ENCODE results near the gene TMEM30B.

TMEM30B gene

DNA sequence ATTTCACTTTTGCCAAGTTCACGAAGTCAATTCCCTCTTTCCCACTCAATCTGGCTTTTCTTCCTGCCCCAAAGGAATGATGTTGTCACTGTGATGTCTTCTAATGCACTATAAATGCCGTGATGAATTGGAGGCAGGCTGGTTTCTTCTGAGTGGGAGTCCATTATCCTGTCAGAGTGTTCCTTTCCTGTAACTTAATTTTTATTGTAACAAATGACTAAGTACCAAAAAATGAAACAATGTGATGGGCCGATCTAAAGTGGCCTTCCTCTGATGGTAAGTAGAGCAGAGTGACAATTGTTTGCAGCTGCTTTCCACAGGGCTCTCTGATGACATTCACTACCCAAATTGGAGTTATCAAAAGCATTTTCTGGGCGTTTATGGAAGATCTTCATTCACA lies 22.2 kb downstream of the TMEM30B start:
- H3K27ac ChIP-seq (ENCODE audit: low read depth, low read length): no peak overlapping the region

DNA sequence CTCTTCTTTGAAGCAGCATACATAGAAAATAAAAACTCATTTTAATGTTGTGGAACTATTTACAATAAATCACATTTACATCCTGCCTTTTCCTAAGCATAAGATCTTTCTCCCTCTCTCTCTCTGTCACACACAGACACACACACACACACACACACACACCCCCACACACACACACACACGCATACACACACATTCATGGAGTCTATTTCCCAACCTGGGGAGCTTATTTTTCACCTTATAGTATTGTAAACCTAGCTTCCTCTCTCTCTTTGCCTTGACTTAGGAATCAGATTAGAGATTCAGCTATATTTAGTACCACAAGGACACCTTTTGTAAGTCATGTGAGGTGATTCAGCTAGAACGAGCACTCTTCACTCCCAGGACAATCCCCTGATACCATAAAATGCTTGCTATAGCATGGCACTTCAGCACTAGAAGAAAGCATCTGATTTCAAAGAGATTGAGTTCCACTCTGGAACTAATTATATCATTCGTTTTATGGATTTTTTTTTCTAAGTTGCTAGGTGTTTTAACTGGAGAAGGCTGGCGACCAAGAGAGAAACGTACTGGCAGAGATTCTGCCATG lies 23.6 kb downstream of the TMEM30B start:
- no peak overlapping the region for H3K9ac ChIP-seq (ENCODE audit: low read depth in 1 of 2, low read length in 2 of 2)
- H3K4me1 ChIP-seq (ENCODE audit: control insufficient read depth in 1 of 2, insufficient read depth in 2 of 2, low read length in 2 of 2): no peaks in the 10 kb centered on the region
- no peaks in the 10 kb centered on the region for H3K36me3 ChIP-seq (ENCODE audit: control insufficient read depth in 1 of 2, insufficient read depth in 2 of 2, low read length in 2 of 2)
- no peaks in the 10 kb centered on the region for H3K9me3 ChIP-seq (ENCODE audit: control insufficient read depth in 1 of 2, low read length in 2 of 2)
- no peaks in the 10 kb centered on the region for H3K27me3 ChIP-seq (ENCODE audit: control insufficient read depth in 1 of 2, insufficient read depth in 2 of 2, low read length in 2 of 2)
- no peak overlapping the region for H3K4me3 ChIP-seq (ENCODE audit: low read depth in 1 of 2, low read length in 2 of 2)
- H3K27ac ChIP-seq (ENCODE audit: low read depth, low read length): no peak overlapping the region

More for the DNA sequence above, 22.2 kb downstream of the TMEM30B start:
- Histone ChIP-seq H3K9me3 (ENCODE audit: control insufficient read depth in 1 of 2, low read length in 2 of 2) (no peaks in the 10 kb centered on the region), H3K4me3 (ENCODE audit: low read depth in 1 of 2, low read length in 2 of 2) (no peak overlapping the region), H3K4me1 (ENCODE audit: control insufficient read depth in 1 of 2, insufficient read depth in 2 of 2, low read length in 2 of 2) (no peaks in the 10 kb centered on the region), H3K36me3 (ENCODE audit: control insufficient read depth in 1 of 2, insufficient read depth in 2 of 2, low read length in 2 of 2) (no peaks in the 10 kb centered on the region), H3K9ac (ENCODE audit: low read depth in 1 of 2, low read length in 2 of 2) (no peak overlapping the region), H3K27me3 (ENCODE audit: control insufficient read depth in 1 of 2, insufficient read depth in 2 of 2, low read length in 2 of 2) (no peaks in the 10 kb centered on the region)

DNA sequence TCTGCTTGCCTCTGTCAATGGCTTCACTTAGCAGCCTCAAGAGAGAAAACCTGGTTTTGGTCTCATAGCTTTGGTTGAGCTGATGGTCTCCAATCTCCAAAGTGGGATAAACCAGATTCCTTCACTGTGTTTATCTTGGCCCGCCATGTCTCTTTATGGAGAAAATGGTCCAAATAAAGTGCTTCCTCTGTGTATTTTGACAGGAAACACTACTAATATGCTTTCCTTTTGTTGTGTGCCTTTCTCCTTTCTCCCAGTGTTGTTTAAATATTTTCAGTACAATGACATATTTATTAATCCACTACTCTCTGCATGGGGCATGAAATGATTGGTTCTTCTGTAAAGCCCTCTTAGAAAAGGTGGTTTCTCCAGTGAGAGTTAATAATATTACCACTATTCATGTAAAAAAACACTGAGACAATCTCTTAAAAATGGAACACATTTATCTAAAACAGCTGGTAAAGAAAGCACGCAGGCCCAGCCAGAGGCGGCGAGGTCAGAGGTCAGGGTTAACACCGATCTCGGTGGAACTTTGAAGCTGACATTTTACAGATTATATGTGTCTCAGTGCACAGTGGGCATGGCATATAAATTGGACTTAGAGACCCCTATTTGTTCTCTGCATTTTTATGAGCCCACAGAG lies 24.2 kb downstream of the TMEM30B start:
- no peaks in the 10 kb centered on the region for H3K36me3 ChIP-seq (ENCODE audit: control insufficient read depth in 1 of 2, insufficient read depth in 2 of 2, low read length in 2 of 2)
- no peak overlapping the region for H3K27ac ChIP-seq (ENCODE audit: low read depth, low read length)
- no peaks in the 10 kb centered on the region for H3K27me3 ChIP-seq (ENCODE audit: control insufficient read depth in 1 of 2, insufficient read depth in 2 of 2, low read length in 2 of 2)
- no peaks in the 10 kb centered on the region for H3K4me1 ChIP-seq (ENCODE audit: control insufficient read depth in 1 of 2, insufficient read depth in 2 of 2, low read length in 2 of 2)
- H3K9ac ChIP-seq (ENCODE audit: low read depth in 1 of 2, low read length in 2 of 2): no peak overlapping the region
- no peaks in the 10 kb centered on the region for H3K9me3 ChIP-seq (ENCODE audit: control insufficient read depth in 1 of 2, low read length in 2 of 2)
- no peak overlapping the region for H3K4me3 ChIP-seq (ENCODE audit: low read depth in 1 of 2, low read length in 2 of 2)

DNA sequence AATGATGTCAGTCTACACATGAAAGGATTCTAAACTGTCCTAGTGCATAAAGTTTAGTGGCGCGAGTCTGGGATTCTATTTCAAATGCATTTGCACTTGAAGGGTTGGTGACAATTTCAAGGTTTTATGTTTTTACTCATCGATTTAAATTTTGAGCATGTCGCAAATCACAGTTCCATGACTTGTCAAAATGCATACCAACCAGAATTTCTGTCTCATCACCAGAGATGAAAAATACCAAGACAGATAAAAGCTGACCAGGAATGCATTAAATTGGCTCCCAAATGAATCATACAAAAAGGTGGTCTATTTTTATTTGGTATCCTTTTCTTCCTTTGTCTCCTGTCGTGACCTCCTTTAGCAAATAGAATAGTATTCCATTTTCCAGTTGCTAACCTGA lies 25.2 kb downstream of the TMEM30B start:
- no peaks in the 10 kb centered on the region for H3K9me3 ChIP-seq (ENCODE audit: control insufficient read depth in 1 of 2, low read length in 2 of 2)
- H3K36me3 ChIP-seq (ENCODE audit: control insufficient read depth in 1 of 2, insufficient read depth in 2 of 2, low read length in 2 of 2): no peaks in the 10 kb centered on the region
- H3K4me1 ChIP-seq (ENCODE audit: control insufficient read depth in 1 of 2, insufficient read depth in 2 of 2, low read length in 2 of 2): no peaks in the 10 kb centered on the region
- H3K4me3 ChIP-seq (ENCODE audit: low read depth in 1 of 2, low read length in 2 of 2): no peak overlapping the region
- H3K27me3 ChIP-seq (ENCODE audit: control insufficient read depth in 1 of 2, insufficient read depth in 2 of 2, low read length in 2 of 2): no peaks in the 10 kb centered on the region
- H3K27ac ChIP-seq (ENCODE audit: low read depth, low read length): no peak overlapping the region
- H3K9ac ChIP-seq (ENCODE audit: low read depth in 1 of 2, low read length in 2 of 2): no peak overlapping the region

DNA sequence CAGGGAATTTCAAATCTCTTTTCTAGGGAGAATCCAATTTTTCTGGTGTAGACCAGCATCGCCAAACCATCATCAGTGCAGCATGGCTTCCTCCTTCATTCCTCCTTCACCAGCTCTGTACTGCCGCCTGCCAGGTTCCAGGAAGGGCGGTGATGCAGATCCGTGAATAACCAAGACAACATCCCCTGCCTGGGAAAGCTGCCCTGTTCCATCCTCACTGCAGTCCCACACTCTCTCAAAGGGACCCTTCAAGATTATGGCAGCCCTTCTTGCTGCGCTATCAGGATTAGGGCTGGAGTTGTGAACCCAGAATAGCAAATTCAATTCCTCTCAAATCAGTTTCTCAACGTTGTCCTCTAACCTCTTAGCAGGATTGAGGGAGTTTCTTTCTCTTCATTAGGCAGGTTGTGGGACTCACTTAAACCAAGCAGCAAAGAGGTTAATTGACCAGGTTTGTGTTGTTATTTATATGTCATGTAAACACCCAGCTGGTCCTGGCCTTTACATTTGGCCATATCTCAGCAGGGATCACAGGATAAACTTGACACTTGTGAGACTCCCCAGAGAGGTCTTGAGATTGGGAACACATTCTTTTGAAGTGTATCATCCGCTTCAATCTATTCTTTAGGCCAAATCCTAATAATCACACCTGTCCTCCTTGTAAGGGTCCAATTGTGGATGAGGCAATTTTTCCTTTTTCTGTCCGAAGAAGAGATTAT lies 26.2 kb downstream of the TMEM30B start:
- no peak overlapping the region for H3K27ac ChIP-seq (ENCODE audit: low read depth, low read length)
- no peak overlapping the region for H3K9ac ChIP-seq (ENCODE audit: low read depth in 1 of 2, low read length in 2 of 2)
- H3K36me3 ChIP-seq (ENCODE audit: control insufficient read depth in 1 of 2, insufficient read depth in 2 of 2, low read length in 2 of 2): no peaks in the 10 kb centered on the region

DNA sequence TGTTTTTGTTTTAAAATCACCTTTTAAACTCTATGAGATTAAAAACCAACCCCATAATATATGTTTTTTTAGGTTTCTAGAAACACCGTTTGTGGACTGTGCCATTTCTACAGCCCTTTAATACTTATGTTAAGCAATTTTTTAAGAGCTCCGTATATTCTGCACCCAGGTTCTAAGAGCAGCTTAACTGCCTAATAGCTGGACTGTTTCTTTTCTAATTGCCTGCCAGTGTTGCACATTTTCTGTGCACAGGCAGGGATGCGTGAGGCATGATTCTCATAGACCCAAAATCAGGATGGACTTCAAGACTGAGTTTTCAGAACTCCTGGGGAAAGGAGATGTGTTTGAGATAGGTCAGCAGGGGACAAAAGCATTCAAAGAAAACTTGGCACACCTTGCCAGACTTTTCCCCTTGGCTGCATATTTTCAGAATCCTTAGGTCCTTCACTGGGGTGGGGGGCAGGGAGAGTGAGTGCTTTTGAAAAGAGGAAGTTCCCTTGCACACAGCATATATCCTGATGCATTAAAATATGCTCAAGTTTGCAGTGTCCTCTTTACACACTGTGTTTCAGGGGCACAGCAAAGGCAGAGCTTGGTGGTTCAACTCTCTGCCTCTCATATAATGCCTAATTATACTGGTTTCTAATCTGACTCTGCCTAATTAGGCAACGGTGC lies 27.9 kb downstream of the TMEM30B start:
- Histone ChIP-seq H3K9ac (ENCODE audit: low read depth in 1 of 2, low read length in 2 of 2) (no peak overlapping the region), H3K9me3 (ENCODE audit: control insufficient read depth in 1 of 2, low read length in 2 of 2) (no peaks in the 10 kb centered on the region), H3K27ac (ENCODE audit: low read depth, low read length) (no peak overlapping the region)

More for the DNA sequence above, 26.2 kb downstream of the TMEM30B start:
- H3K4me3 ChIP-seq (ENCODE audit: low read depth in 1 of 2, low read length in 2 of 2): no peak overlapping the region
- no peaks in the 10 kb centered on the region for H3K27me3 ChIP-seq (ENCODE audit: control insufficient read depth in 1 of 2, insufficient read depth in 2 of 2, low read length in 2 of 2)
- H3K4me1 ChIP-seq (ENCODE audit: control insufficient read depth in 1 of 2, insufficient read depth in 2 of 2, low read length in 2 of 2): no peaks in the 10 kb centered on the region
- H3K9me3 ChIP-seq (ENCODE audit: control insufficient read depth in 1 of 2, low read length in 2 of 2): no peaks in the 10 kb centered on the region

DNA sequence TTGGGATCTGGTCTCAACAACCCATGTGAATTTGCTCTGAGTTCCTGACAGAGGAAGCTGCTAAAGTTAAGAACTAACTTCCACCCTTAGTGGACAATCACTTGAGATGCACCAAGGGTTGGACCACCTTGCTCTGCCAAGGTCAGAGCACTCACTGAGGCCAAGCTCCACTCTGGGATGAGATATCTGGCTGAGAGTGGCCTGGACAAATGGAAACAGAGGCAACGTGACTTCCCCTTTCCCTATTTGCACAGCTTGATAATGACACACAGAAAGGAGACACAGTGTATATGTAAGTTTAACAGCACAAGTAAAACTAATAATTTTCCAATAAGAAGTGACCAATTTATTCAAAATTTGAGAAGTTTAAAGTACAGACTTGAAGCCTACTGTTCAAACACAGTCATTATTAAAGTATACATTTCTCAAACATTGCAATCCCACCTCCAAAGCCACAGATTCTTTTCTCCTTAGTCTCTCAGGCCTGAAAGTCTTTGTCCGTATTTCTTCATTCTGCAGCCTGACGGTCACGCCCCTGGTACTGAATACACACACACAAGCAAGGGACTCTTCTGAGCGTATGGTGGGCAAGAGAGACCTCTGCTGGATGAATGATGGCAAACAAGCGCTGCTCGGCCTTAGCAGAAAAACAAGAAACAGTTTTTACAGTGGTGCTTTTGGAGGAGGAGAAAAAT lies 28.6 kb downstream of the TMEM30B start:
- Histone ChIP-seq H3K4me3 (ENCODE audit: low read depth in 1 of 2, low read length in 2 of 2) (no peak overlapping the region), H3K9me3 (ENCODE audit: control insufficient read depth in 1 of 2, low read length in 2 of 2) (no peaks in the 10 kb centered on the region), H3K27me3 (ENCODE audit: control insufficient read depth in 1 of 2, insufficient read depth in 2 of 2, low read length in 2 of 2) (no peaks in the 10 kb centered on the region), H3K4me1 (ENCODE audit: control insufficient read depth in 1 of 2, insufficient read depth in 2 of 2, low read length in 2 of 2) (no peaks in the 10 kb centered on the region), H3K36me3 (ENCODE audit: control insufficient read depth in 1 of 2, insufficient read depth in 2 of 2, low read length in 2 of 2) (no peaks in the 10 kb centered on the region), H3K27ac (ENCODE audit: low read depth, low read length) (no peak overlapping the region), H3K9ac (ENCODE audit: low read depth in 1 of 2, low read length in 2 of 2) (no peak overlapping the region)

More for the DNA sequence above, 27.9 kb downstream of the TMEM30B start:
- Histone ChIP-seq H3K27me3 (ENCODE audit: control insufficient read depth in 1 of 2, insufficient read depth in 2 of 2, low read length in 2 of 2) (no peaks in the 10 kb centered on the region), H3K4me3 (ENCODE audit: low read depth in 1 of 2, low read length in 2 of 2) (no peak overlapping the region), H3K36me3 (ENCODE audit: control insufficient read depth in 1 of 2, insufficient read depth in 2 of 2, low read length in 2 of 2) (no peaks in the 10 kb centered on the region), H3K4me1 (ENCODE audit: control insufficient read depth in 1 of 2, insufficient read depth in 2 of 2, low read length in 2 of 2) (no peaks in the 10 kb centered on the region)

DNA sequence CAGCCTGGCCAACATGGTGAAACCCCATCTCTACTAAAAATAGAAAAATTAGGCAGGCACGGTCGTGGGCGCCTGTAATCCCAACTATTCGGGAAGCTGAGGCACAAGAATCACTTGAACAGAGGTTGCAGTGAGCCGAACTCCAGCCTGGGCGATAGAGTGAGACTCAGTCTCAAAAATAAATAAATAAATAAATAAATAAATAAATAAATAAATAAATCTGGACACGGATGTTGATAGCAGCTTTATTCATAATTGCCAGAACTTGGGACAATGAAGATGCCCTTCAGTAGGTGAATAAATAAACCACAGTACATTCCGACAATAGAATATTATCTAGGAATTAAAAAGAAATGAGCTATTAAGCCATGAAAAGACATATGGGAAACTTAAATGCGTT lies 31.1 kb downstream of the TMEM30B start:
- H3K9me3 ChIP-seq (ENCODE audit: control insufficient read depth in 1 of 2, low read length in 2 of 2): no peaks in the 10 kb centered on the region
- H3K9ac ChIP-seq (ENCODE audit: low read depth in 1 of 2, low read length in 2 of 2): no peak overlapping the region
- no peak overlapping the region for H3K27ac ChIP-seq (ENCODE audit: low read depth, low read length)
- H3K4me1 ChIP-seq (ENCODE audit: control insufficient read depth in 1 of 2, insufficient read depth in 2 of 2, low read length in 2 of 2): no peaks in the 10 kb centered on the region
- no peaks in the 10 kb centered on the region for H3K27me3 ChIP-seq (ENCODE audit: control insufficient read depth in 1 of 2, insufficient read depth in 2 of 2, low read length in 2 of 2)
- H3K4me3 ChIP-seq (ENCODE audit: low read depth in 1 of 2, low read length in 2 of 2): no peak overlapping the region
- H3K36me3 ChIP-seq (ENCODE audit: control insufficient read depth in 1 of 2, insufficient read depth in 2 of 2, low read length in 2 of 2): no peaks in the 10 kb centered on the region

DNA sequence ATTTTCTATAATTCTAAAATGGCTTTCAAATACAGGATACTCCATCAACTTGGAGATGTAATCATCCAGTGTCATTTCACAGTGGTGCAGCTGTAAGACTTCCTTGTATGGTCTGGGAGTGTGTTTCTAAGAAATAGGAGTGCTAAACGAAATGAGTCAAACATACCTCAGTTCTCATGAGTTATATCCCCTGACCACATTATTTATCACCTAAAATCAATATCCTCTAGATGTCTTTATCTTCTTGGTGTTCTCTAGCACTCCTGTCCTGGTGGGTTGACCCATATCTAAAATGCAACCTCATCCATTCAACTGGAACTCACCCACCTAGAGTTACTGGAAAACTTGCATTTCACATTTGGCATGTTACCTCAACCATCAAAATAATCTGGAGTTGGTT lies 33.2 kb downstream of the TMEM30B start:
- H3K9me3 ChIP-seq (ENCODE audit: control insufficient read depth in 1 of 2, low read length in 2 of 2): no peaks in the 10 kb centered on the region
- no peak overlapping the region for H3K27ac ChIP-seq (ENCODE audit: low read depth, low read length)
- no peaks in the 10 kb centered on the region for H3K27me3 ChIP-seq (ENCODE audit: control insufficient read depth in 1 of 2, insufficient read depth in 2 of 2, low read length in 2 of 2)
- no peak overlapping the region for H3K4me3 ChIP-seq (ENCODE audit: low read depth in 1 of 2, low read length in 2 of 2)
- H3K36me3 ChIP-seq (ENCODE audit: control insufficient read depth in 1 of 2, insufficient read depth in 2 of 2, low read length in 2 of 2): no peaks in the 10 kb centered on the region
- H3K4me1 ChIP-seq (ENCODE audit: control insufficient read depth in 1 of 2, insufficient read depth in 2 of 2, low read length in 2 of 2): no peaks in the 10 kb centered on the region
- H3K9ac ChIP-seq (ENCODE audit: low read depth in 1 of 2, low read length in 2 of 2): no peak overlapping the region

Data from duodenal mucosa (tissue), 2 donors.